Gastrocnemius medialis (tissue), 4 donors: ENCODE results near the gene RALBP1.

ENCODE experiments used
- CTCF ChIP-seq, 5 experiments: fragments of 450-650 bp in 3 of 5; fragments of 200-600 bp in 2 of 5; sonication (generic) in 2 of 5; IDR thresholded peaks in 4 of 5; conservative IDR thresholded peaks in 1 of 5; 1 replicate in 4 of 5; 2 replicates in 1 of 5; pipeline ENCODE4 v1.5.1; 2016 to 2019; ENCODE audit warnings: antibody characterized with exemption in 5 of 5, mild to moderate bottlenecking in 3 of 5, moderate library complexity in 3 of 5
- POLR2A ChIP-seq, 2 donors: fragments of 450-650 bp; IDR thresholded peaks; one replicate each; pipeline ENCODE4 v1.6.1; 2017; ENCODE audit warnings: antibody characterized with exemption in 2 of 2, mild to moderate bottlenecking in 2 of 2, moderate library complexity in 2 of 2

- no peak for TF ChIP-seq POLR2A (IDR thresholded peaks at IDR 0.05)
- TF ChIP-seq CTCF (IDR thresholded peaks at IDR 0.05 in 4 of 5, conservative IDR thresholded peaks at IDR 0.05 in 1 of 5): no peak
These were observed 60.2 kb downstream of the RALBP1 start for GRCh38 chr18:9535430-9535991.
